ENCODE measurements around the gene EAPP.

EAPP gene

DNA sequence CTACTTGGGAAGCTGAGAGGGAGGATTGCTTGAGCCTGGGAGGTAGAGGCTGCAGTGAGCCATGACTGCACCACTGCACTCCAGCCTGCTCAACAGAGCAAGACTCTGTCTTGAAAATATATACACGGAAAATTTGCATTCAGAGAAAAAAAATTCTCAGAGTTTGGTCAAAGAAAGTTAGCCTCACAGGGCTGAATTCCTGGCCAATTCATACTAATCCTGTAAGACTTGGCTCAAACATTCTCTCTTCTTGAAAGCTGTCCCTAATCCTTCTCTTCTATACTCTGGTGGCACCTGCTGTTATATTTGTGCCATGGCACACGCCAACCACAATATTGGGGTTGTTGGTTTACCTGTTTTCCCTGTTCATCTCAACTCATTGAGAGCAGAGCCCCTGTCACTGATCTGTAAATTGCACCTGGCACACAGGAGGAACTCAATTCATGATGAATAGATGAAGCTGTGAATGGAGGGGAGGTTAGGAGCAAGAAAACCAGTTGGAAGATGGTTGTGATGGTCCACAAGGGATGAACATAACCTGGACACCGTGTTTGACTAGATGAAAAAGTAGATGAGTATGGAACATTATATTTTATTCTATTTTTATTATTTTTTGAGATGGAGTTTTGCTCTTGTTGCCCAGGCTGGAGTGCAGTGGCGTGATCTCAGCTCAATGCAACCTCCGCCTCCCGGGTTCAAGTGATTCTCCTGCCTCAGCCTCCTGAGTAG lies 40.7 kb downstream of the EAPP start:
- H3F3A ChIP-seq (ENCODE audit: control insufficient read depth, insufficient read depth) = no peaks in the 10 kb centered on the region
- H3K9me3 ChIP-seq (ENCODE audit: control insufficient read depth, insufficient read depth, low read length) = no peaks in the 10 kb centered on the region
- TF ChIP-seq EZH2phosphoT487 (IDR thresholded peaks at IDR 0.05; ENCODE audit: borderline replicate concordance, low read length) = no peak
- TF ChIP-seq, protein P1, sequence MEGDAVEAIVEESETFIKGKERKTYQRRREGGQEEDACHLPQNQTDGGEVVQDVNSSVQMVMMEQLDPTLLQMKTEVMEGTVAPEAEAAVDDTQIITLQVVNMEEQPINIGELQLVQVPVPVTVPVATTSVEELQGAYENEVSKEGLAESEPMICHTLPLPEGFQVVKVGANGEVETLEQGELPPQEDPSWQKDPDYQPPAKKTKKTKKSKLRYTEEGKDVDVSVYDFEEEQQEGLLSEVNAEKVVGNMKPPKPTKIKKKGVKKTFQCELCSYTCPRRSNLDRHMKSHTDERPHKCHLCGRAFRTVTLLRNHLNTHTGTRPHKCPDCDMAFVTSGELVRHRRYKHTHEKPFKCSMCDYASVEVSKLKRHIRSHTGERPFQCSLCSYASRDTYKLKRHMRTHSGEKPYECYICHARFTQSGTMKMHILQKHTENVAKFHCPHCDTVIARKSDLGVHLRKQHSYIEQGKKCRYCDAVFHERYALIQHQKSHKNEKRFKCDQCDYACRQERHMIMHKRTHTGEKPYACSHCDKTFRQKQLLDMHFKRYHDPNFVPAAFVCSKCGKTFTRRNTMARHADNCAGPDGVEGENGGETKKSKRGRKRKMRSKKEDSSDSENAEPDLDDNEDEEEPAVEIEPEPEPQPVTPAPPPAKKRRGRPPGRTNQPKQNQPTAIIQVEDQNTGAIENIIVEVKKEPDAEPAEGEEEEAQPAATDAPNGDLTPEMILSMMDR (IDR thresholded peaks at IDR 0.05; ENCODE audit: low read depth, low read length, poor library complexity, severe bottlenecking) = peak; percentile 45
- no peaks in the 10 kb centered on the region for H3K36me3 ChIP-seq (ENCODE audit: control insufficient read depth, low read length)
- H3K79me2 ChIP-seq (ENCODE audit: control insufficient read depth, low read length) = no peaks in the 10 kb centered on the region
- no peaks in the 10 kb centered on the region for H3K9me2 ChIP-seq (replicated peaks; ENCODE audit: control insufficient read depth, low read length)
- H3K4me3 ChIP-seq (ENCODE audit: low read length) = no peak overlapping the region
- H4K20me1 ChIP-seq (ENCODE audit: control insufficient read depth, insufficient read depth, low read depth, low read length) = no peaks in the 10 kb centered on the region
- H3K4me1 ChIP-seq (ENCODE audit: control insufficient read depth, low read length) = peaks cover 7% of the 10 kb centered on the region
- H3K27ac ChIP-seq (ENCODE audit: low read depth, low read length) = no peak overlapping the region
- no peaks in the 10 kb centered on the region for H3K27me3 ChIP-seq (ENCODE audit: control insufficient read depth, low read length)
- H3K4me2 ChIP-seq (ENCODE audit: low read length) = no peak overlapping the region

DNA sequence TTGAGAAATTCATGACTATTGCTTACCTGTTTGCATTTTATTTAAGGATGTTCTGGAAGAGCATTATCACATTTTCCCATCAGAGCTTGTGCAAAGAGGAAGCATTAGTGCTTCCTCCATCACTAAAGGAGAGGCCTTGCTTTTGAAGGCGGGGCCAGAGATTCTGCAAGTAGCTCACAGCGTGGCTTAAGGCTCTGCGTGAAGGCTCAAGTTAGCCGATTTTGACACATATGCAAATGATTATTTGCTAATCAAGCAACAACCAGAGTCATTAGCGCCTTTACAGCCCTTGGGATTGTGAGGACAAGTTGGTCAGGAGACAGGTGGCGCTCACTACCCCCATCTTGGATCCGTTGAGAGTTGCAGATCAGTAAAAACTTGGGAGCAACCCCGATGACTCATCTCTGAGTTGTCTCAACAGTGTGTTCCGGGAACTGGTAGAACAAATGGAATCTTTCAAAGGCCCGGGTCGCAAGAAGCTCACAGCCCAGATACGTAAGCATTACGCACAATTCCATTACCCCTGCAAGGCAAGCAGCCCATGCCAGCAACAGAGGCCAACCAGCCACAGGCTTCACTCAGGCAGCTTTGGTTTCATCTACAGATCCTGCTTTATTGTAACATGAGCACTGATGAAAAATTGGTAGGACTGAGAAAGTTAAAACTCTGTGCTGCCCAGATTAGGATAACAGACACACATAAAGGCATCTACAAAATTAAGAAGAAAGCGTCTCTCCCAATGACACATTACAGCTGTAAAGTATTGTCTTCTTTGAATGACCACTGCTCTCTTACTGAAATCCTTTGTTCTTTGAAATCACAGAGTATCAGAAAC lies 42.6 kb downstream of the EAPP start:
- TF ChIP-seq EZH2phosphoT487 (IDR thresholded peaks at IDR 0.05; ENCODE audit: borderline replicate concordance, low read length) = no peak
- TF ChIP-seq, protein P1 (IDR thresholded peaks at IDR 0.05; ENCODE audit: low read depth, low read length, poor library complexity, severe bottlenecking) = no peak
- Histone ChIP-seq H3F3A (ENCODE audit: control insufficient read depth, insufficient read depth) (no peaks in the 10 kb centered on the region), H3K9me3 (ENCODE audit: control insufficient read depth, insufficient read depth, low read length) (no peaks in the 10 kb centered on the region), H3K36me3 (ENCODE audit: control insufficient read depth, low read length) (no peaks in the 10 kb centered on the region), H3K4me2 (ENCODE audit: low read length) (no peak overlapping the region), H4K20me1 (ENCODE audit: control insufficient read depth, insufficient read depth, low read depth, low read length) (no peaks in the 10 kb centered on the region), H3K27ac (ENCODE audit: low read depth, low read length) (no peak overlapping the region), H3K27me3 (ENCODE audit: control insufficient read depth, low read length) (no peaks in the 10 kb centered on the region), H3K79me2 (ENCODE audit: control insufficient read depth, low read length) (no peaks in the 10 kb centered on the region), H3K4me3 (ENCODE audit: low read length) (no peak overlapping the region), H3K9me2 (replicated peaks; ENCODE audit: control insufficient read depth, low read length) (no peaks in the 10 kb centered on the region), H3K4me1 (ENCODE audit: control insufficient read depth, low read length) (peaks cover 7% of the 10 kb centered on the region)

DNA sequence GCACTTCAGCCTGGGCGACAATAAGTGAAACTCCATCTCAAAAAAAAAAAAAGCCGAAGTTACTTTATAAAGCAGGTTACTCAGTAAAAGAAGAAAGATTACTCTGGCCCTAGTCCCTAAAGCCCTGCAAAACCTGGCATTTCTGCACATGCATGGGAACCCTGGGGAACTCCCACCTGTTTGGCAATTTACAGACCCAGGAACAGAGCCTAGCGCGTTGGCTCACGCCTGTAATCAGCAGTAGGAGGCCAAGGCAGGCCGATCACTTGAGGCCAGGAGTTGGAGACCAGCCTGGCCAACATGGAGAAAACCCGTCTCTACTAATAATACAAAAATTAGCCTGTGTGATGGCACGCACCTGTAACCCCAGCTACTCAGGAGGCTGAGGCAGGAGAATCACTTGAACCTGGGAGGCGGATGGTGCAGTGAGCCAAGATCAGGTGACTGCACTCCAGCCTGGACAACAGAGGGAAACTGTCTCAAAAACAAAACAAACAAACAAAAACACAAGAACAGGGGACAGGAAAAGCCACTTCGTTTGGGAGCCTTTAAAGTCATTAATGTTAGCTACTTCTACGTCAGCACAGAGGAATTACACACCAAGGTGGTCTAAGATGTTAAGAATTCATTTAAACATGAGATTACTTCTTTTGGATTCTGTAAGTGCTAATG lies 43.4 kb downstream of the EAPP start:
- Histone ChIP-seq H3K36me3 (ENCODE audit: control insufficient read depth, low read length) (no peaks in the 10 kb centered on the region), H3K4me3 (ENCODE audit: low read length) (no peak overlapping the region), H3K9me2 (replicated peaks; ENCODE audit: control insufficient read depth, low read length) (no peaks in the 10 kb centered on the region), H3K79me2 (ENCODE audit: control insufficient read depth, low read length) (no peaks in the 10 kb centered on the region), H3F3A (ENCODE audit: control insufficient read depth, insufficient read depth) (no peaks in the 10 kb centered on the region), H3K4me1 (ENCODE audit: control insufficient read depth, low read length) (peaks cover 7% of the 10 kb centered on the region), H3K4me2 (ENCODE audit: low read length) (no peak overlapping the region), H4K20me1 (ENCODE audit: control insufficient read depth, insufficient read depth, low read depth, low read length) (no peaks in the 10 kb centered on the region), H3K27me3 (ENCODE audit: control insufficient read depth, low read length) (no peaks in the 10 kb centered on the region), H3K9me3 (ENCODE audit: control insufficient read depth, insufficient read depth, low read length) (no peaks in the 10 kb centered on the region), H3K27ac (ENCODE audit: low read depth, low read length) (no peak overlapping the region)
- TF ChIP-seq EZH2phosphoT487 (IDR thresholded peaks at IDR 0.05; ENCODE audit: borderline replicate concordance, low read length) = no peak
- TF ChIP-seq, protein P1 (IDR thresholded peaks at IDR 0.05; ENCODE audit: low read depth, low read length, poor library complexity, severe bottlenecking) = no peak

All from DOHH2 (cell line).